HG02870 (cell line): Measurements from ENCODE around the gene XRCC1.

ENCODE experiments used
- ATAC-seq: cut with Tn5 transposase; IDR thresholded peaks from one replicate; pipeline ENCODE4 v1.9.1; 2021; ENCODE audit warnings: mild to moderate bottlenecking, moderate library complexity; ENCODE audit not compliant: unreplicated experiment

Gene XRCC1

DNA sequence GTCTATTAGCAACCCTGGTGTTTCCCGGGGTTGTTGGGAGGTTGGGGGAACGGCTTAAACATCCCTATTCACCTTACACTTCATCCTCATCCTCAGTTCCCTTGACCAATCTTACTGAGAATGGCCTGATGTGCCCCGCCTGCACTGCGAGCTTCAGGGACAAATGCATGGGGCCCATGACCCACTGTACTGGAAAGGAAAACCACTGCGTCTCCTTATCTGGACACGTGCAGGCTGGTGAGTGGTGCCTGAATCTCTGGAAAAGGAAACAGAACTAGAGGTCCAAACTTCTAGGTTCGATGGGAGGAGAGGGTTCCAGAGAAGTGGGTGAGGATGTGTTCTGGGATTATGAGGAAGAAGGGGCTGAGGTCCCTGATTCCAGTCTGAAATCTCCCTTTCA is 6.1 kb upstream of the XRCC1 start:
- no peak for ATAC-seq

GRCh38 chr19:43578787-43579186 is 3.5 kb upstream of the XRCC1 start:
- no peak for ATAC-seq

GRCh38 chr19:43575955-43576878 is 890 bp upstream of the XRCC1 start:
- ATAC-seq, result no peak

DNA sequence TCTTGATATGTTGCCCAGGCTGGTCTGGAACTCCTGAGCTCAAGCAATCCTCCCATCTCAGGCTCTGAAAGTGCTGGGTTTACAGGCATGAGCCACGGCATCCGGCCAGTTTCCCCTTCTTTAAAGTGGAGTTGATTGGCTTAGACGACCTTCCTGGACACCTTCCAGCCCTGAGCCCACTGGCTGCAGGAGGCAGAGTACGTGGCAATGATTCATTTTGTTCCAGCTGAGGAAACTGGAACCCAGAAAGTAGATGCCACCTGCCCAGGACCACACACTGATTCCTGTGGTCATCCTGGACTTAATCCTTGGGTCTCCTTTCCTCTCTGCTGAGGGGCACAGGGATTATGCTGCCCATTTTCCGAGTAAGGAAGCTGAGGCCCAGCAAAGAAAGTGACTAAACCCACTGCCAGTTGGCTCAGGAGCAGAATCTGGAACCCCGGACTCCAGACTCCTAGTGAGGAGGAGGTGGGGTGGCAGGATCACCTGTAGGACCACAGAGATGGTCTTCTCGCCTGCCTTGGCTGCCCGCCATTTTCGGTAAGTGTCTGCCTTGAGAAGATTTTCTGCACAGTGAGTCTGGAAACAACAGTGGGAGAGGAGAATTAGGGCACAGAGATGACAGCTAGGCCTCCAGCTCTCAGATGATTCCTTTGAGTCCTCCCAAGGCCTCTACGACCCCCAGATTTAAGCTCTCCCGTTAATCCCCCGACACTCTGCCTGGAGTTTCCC is 737 bp downstream of the XRCC1 start:
- ATAC-seq, result no peak

- no peak for ATAC-seq
These were observed 3.1 kb downstream of the XRCC1 start for GRCh38 chr19:43572171-43572588.

- ATAC-seq, result no peak
These were observed 5.0 kb downstream of the XRCC1 start for GRCh38 chr19:43570174-43570791.

- no peak for ATAC-seq
These were observed 5.7 kb downstream of the XRCC1 start for GRCh38 chr19:43569657-43570056.

- no peak for ATAC-seq
These were observed 10.5 kb downstream of the XRCC1 start for GRCh38 chr19:43564800-43565199.

DNA sequence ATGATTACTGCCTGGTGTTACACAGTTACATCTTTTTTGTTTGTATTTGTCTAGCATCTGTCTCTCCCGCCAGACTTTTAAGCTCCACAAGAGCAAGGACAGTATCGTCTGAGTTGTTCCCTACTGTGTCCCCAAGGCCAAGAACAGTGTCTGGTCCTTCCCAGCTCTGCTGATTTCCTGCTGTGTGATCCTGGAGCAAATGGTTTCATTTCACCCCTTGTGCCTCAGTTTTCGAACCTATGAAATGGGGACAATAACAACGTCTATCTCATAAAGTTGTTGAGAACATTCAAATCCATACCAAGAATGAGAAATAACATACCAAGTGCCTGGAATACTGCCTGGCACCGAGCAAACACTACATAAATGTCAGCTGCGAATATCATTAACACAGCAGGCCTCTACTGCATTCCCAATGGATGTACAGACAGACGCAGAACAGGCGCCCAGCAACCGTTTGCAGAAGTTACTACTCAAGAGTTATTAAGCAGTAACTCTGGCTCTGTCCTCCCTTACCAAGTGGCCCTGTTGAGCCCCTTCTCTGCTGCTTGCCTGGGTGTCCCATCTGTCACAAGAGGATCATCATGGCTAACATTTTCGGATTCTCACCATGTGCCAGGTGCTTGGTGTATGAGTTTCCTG is 11.4 kb downstream of the XRCC1 start:
- no peak for ATAC-seq

DNA sequence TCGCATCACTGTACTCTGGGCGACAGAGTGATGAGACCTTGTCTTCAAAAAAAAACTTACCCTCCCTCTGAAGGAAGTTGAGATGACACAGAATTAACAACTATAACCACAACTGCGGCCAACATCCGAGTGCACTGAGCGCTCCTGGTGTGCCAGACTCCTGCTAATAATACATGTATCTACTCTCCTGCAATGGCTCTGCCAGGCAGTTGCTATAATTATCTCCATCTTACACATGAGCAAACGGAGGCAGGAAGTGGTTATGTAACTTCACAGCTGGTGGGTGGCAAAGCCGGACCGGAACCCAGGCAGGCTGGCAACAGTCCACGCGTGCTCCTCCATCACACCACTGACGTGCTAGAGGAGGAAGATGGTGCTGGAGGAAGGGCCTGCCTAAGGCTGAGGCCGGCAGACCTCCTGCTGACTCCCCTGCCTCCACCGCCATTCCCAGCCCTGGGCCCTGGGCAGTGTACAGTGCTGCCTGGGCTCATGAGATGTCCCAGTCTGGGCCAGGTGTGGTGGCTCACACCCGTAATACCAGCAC is 12.6 kb downstream of the XRCC1 start:
- no peak for ATAC-seq

- no peak for ATAC-seq
These were observed 13.1 kb downstream of the XRCC1 start for GRCh38 chr19:43562226-43562697.

- no peak for ATAC-seq
These were observed 14.0 kb downstream of the XRCC1 start for GRCh38 chr19:43561139-43561970.

- ATAC-seq, result no peak
These were observed 14.6 kb downstream of the XRCC1 start for GRCh38 chr19:43560687-43561086.

- no peak for ATAC-seq
These were observed 20.0 kb downstream of the XRCC1 start for GRCh38 chr19:43555185-43555770.

- ATAC-seq, result no peak
These were observed 20.9 kb downstream of the XRCC1 start for GRCh38 chr19:43554317-43554895.

GRCh38 chr19:43553656-43554055 is 21.7 kb downstream of the XRCC1 start:
- no peak for ATAC-seq

DNA sequence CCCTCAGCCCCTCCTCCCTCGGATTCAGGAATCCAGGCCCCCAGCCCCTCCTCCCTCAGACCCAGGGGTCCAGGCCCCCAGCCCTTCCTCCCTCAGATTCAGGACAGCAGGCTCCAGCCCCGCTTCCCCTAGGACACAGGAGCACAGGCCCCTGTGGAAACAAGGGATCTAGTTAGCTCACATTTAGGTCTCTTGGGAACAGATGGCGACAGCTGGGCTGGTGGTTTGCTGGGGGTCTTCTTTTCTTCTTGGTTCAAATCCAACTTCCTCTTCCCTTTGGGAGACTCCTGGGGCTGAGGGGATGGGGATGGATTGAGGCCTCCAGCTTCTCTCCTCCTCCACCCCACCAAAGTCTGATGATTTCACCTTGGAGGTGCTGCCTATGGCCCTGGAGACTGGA is 22.7 kb downstream of the XRCC1 start:
- ATAC-seq, result no peak

DNA sequence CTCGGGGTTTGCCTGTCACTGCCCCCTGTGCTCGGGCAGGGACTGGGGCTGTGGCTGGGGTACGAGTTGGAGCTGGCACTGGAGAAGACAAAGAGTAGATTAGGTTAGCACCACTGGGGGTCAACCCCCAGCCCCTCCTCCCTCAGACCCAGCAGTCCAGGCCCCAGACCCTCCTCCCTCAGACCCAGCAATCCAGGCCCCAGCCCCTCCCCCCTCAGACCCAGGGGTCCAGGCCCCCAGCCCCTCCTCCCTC is 23.2 kb downstream of the XRCC1 start:
- no peak for ATAC-seq

- ATAC-seq, result no peak
These were observed 23.7 kb downstream of the XRCC1 start for GRCh38 chr19:43551399-43552197.
